ENCODE measurements around the gene NEDD4L. TPM values are rescaled to one million over a fixed set of nuclear protein-coding genes. Genes with fewer than 3 reads are reported as not detected.

NEDD4L gene
- total and polyA plus RNA-seq, 8 donors: 88.0 to 159 (median 95.2) TPM

DNA sequence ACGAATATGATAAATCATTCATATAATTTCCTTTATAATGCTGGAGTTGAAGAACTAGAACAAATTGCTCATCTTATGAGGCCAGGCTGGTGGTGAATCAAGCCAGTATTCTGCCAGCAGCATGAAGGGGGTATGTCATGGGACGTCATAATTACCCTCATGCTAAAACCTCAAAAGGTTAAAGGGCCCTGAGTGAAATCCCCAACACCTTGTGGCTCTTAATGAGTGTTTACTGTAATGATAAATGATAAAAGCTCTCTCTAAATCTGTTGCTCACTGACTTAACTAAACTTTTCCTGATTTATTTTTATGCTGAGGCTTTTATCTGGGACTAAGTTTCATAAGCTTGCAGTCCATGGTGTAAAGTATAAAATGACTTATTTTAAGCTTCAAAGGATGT, 18.3 kb upstream of the NEDD4L start:
- H3K4me3 ChIP-seq: no peak overlapping the region
- intact Hi-C loops (cut with DNase I): no loop called here
- DNase-seq (no peak), ATAC-seq (no peak)
- TF ChIP-seq CTCF (IDR thresholded peaks at IDR 0.05): no peak
- no peaks in the 10 kb centered on the region for H3K36me3 ChIP-seq
- no peaks in the 10 kb centered on the region for H3K4me1 ChIP-seq
- no peaks in the 10 kb centered on the region for H3K27me3 ChIP-seq
- H3K9me3 ChIP-seq: no peaks in the 10 kb centered on the region
- no peak overlapping the region for H3K27ac ChIP-seq

- Histone ChIP-seq H3K27me3 (no peaks in the 10 kb centered on the region), H3K4me3 (no peak overlapping the region), H3K36me3 (no peaks in the 10 kb centered on the region), H3K9me3 (no peaks in the 10 kb centered on the region), H3K4me1 (no peaks in the 10 kb centered on the region), H3K27ac (no peak overlapping the region)
- intact Hi-C loops (cut with DNase I): no loop called here
- TF ChIP-seq CTCF (IDR thresholded peaks at IDR 0.05): no peak
- ATAC-seq (no peak), DNase-seq (no peak)
These were observed 17.6 kb upstream of the NEDD4L start for GRCh38 chr18:58026395-58026794.

DNA sequence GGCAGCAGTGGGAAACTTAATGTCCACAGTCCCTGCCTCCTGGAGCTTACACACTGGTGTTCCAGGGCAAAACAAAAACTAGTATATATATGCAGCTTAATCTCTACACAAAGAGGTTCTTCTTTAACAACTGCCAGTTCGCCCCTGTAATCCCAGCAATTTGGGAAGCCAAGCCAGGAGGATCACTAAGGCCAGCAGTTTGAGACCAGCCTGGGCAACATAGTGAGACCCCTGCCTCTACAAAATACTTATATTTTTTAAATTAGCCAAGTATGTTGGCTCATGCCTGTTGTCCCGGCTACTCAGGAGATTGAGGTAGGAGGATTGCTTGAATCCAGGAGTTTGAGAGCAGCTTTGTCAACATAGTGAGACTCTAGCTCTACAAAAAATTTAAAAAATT, 17.2 kb upstream of the NEDD4L start:
- Histone ChIP-seq H3K4me1 (no peaks in the 10 kb centered on the region), H3K27me3 (no peaks in the 10 kb centered on the region), H3K36me3 (no peaks in the 10 kb centered on the region), H3K9me3 (no peaks in the 10 kb centered on the region), H3K4me3 (no peak overlapping the region), H3K27ac (no peak overlapping the region)
- no peak for DNase-seq
- intact Hi-C loops (cut with DNase I): no loop called here
- ATAC-seq: no peak
- no peak for TF ChIP-seq CTCF (IDR thresholded peaks at IDR 0.05)

DNA sequence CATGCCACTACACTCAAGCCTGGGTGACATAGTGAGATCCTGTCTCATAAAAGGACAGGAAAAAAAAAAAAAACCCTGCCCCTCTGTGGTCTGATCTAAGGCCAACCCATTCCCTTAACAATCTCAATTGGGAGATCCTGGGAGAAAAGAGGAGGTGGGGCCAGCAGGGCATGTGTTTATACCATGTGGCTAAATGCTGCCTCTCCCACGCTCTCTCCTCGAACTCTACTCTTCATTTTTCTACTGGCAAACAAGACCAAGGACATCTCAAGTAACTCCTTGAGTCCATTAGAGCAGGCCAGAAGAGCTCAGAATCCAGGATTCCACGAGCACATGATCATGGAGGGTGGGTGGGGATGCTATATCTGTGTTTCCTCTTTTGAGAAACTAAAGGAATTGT, 16.7 kb upstream of the NEDD4L start:
- intact Hi-C loops (cut with DNase I): no loop called here
- no peaks in the 10 kb centered on the region for H3K4me1 ChIP-seq
- H3K4me3 ChIP-seq: no peak overlapping the region
- H3K27me3 ChIP-seq: no peaks in the 10 kb centered on the region
- DNase-seq (no peak), ATAC-seq (peak; percentile 48)
- no peaks in the 10 kb centered on the region for H3K36me3 ChIP-seq
- TF ChIP-seq CTCF (IDR thresholded peaks at IDR 0.05): no peak
- H3K9me3 ChIP-seq: no peaks in the 10 kb centered on the region
- H3K27ac ChIP-seq: no peak overlapping the region

- Histone ChIP-seq H3K9me3 (no peaks in the 10 kb centered on the region), H3K27ac (no peak overlapping the region), H3K27me3 (no peaks in the 10 kb centered on the region), H3K4me1 (no peaks in the 10 kb centered on the region), H3K36me3 (no peaks in the 10 kb centered on the region), H3K4me3 (no peak overlapping the region)
- DNase-seq (no peak), ATAC-seq (no peak)
- intact Hi-C loops (cut with DNase I): no loop called here
- TF ChIP-seq CTCF (IDR thresholded peaks at IDR 0.05): no peak
These were observed 15.8 kb upstream of the NEDD4L start for GRCh38 chr18:58028109-58028784.

Measured in left lung (tissue), 10 donors.